ENCODE measurements around the gene TRIM24. TPM values are rescaled to one million over a fixed set of nuclear protein-coding genes. Genes with fewer than 3 reads are reported as not detected.

TRIM24 gene
- total and polyA plus RNA-seq, 10 donors: 5.2 to 22.3 (median 15.3) TPM

GRCh38 chr7:138579671-138580070 is 119.6 kb downstream of the TRIM24 start:
- no peaks in the 10 kb centered on the region for H3K4me1 ChIP-seq
- WGBS, 5 donors: 98 to 99% (median 98%) methylated on average over 3 of the region's 3 CpGs
- TF ChIP-seq POLR2A (IDR thresholded peaks at IDR 0.05) (no peak), POLR2AphosphoS5 (IDR thresholded peaks at IDR 0.05) (no peak)
- TF ChIP-seq, protein P1, sequence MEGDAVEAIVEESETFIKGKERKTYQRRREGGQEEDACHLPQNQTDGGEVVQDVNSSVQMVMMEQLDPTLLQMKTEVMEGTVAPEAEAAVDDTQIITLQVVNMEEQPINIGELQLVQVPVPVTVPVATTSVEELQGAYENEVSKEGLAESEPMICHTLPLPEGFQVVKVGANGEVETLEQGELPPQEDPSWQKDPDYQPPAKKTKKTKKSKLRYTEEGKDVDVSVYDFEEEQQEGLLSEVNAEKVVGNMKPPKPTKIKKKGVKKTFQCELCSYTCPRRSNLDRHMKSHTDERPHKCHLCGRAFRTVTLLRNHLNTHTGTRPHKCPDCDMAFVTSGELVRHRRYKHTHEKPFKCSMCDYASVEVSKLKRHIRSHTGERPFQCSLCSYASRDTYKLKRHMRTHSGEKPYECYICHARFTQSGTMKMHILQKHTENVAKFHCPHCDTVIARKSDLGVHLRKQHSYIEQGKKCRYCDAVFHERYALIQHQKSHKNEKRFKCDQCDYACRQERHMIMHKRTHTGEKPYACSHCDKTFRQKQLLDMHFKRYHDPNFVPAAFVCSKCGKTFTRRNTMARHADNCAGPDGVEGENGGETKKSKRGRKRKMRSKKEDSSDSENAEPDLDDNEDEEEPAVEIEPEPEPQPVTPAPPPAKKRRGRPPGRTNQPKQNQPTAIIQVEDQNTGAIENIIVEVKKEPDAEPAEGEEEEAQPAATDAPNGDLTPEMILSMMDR (IDR thresholded peaks at IDR 0.05 in 8 of 11, conservative IDR thresholded peaks at IDR 0.05 in 3 of 11): no peak
- no peak overlapping the region for H3K4me3 ChIP-seq
- intact Hi-C loops (cut with DNase I; ENCODE audit: low total_unique reads): no loop called here
- DNase-seq: no peak
- H3K27me3 ChIP-seq (replicated peaks in 1 of 7): no peaks in the 10 kb centered on the region
- no peaks in the 10 kb centered on the region for H3K9me3 ChIP-seq
- no peak overlapping the region for H3K27ac ChIP-seq
- peaks cover 4 to 100% (median 49%) of the 10 kb centered on the region in 6 donors for H3K36me3 ChIP-seq

DNA sequence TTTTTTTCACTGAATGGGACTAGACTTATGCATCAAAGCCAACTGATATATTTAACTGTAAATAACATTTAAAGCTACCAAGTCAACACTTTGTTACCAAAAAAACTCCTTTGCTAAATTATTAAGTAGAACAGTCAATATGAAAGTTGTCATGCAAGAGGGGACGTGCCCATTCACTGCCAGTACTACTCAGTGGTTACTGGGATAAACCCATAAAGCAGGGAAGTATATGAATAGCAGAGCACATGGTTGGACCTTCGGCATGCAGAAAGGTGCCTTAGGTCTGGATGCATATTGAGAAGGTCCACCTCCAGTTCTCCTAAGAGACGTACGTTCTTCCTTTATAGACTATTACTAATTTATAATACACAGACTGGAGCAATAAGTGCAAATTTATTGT is 121.0 kb downstream of the TRIM24 start:
- no peaks in the 10 kb centered on the region for H3K4me1 ChIP-seq
- WGBS, 5 donors: 82 to 94% (median 91%) methylated on average over 4 of the region's 4 CpGs
- no peaks in the 10 kb centered on the region for H3K9me3 ChIP-seq
- no peak for DNase-seq
- no peak for TF ChIP-seq POLR2AphosphoS5 (IDR thresholded peaks at IDR 0.05)
- no peak for TF ChIP-seq POLR2A (IDR thresholded peaks at IDR 0.05)
- TF ChIP-seq, protein P1 (IDR thresholded peaks at IDR 0.05 in 8 of 11, conservative IDR thresholded peaks at IDR 0.05 in 3 of 11): no peak
- H3K27ac ChIP-seq: no peak overlapping the region
- intact Hi-C loops (cut with DNase I; ENCODE audit: low total_unique reads): no loop called here
- H3K4me3 ChIP-seq: no peak overlapping the region
- H3K36me3 ChIP-seq: peaks cover 4 to 100% (median 55%) of the 10 kb centered on the region in 6 donors
- no peaks in the 10 kb centered on the region for H3K27me3 ChIP-seq (replicated peaks in 1 of 7)

DNA sequence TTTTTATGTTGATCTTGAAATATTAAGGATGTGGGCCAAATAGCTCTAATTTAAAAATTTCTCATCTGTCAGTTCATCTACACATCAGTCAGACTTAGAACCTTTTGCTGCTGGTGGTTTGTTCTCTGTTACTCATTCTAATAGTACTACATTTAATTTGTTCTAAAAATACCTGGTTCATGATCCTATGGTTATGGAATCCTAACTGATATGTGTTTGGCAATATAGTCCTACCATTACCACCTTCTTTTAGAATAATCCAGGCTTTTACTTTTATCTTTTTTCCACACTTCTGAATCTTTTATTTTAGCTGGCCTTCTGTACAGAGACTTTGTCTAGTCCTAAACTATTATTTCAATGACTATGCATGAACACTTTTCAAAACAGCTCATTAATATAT is 124.2 kb downstream of the TRIM24 start:
- TF ChIP-seq POLR2AphosphoS5 (IDR thresholded peaks at IDR 0.05): no peak
- TF ChIP-seq, protein P1 (IDR thresholded peaks at IDR 0.05 in 8 of 11, conservative IDR thresholded peaks at IDR 0.05 in 3 of 11): no peak
- intact Hi-C loops (cut with DNase I; ENCODE audit: low total_unique reads): no loop called here
- H3K27ac ChIP-seq: no peak overlapping the region
- no peaks in the 10 kb centered on the region for H3K27me3 ChIP-seq (replicated peaks in 1 of 7)
- peaks cover 4 to 85% (median 46%) of the 10 kb centered on the region in 6 donors for H3K36me3 ChIP-seq
- H3K4me1 ChIP-seq: no peaks in the 10 kb centered on the region
- no peaks in the 10 kb centered on the region for H3K9me3 ChIP-seq
- H3K4me3 ChIP-seq: no peak overlapping the region
- DNase-seq: no peak

GRCh38 chr7:138584696-138585095 is 124.6 kb downstream of the TRIM24 start:
- no peaks in the 10 kb centered on the region for H3K4me1 ChIP-seq
- H3K27me3 ChIP-seq (replicated peaks in 1 of 7): no peaks in the 10 kb centered on the region
- intact Hi-C loops (cut with DNase I; ENCODE audit: low total_unique reads): no loop called here
- H3K36me3 ChIP-seq: peaks cover 4 to 81% (median 42%) of the 10 kb centered on the region in 6 donors
- H3K27ac ChIP-seq: no peak overlapping the region
- DNase-seq: no peak
- TF ChIP-seq, protein P1 (IDR thresholded peaks at IDR 0.05 in 8 of 11, conservative IDR thresholded peaks at IDR 0.05 in 3 of 11): no peak
- TF ChIP-seq POLR2A (IDR thresholded peaks at IDR 0.05) (no peak), POLR2AphosphoS5 (IDR thresholded peaks at IDR 0.05) (no peak)
- H3K4me3 ChIP-seq: no peak overlapping the region
- WGBS, 5 donors: 71 to 89% (median 88%) methylated on average over 4 of the region's 4 CpGs
- H3K9me3 ChIP-seq: no peaks in the 10 kb centered on the region

All from spleen (tissue), 11 donors.